Measurements from ENCODE around the gene FAM53A.

FAM53A gene

DNA sequence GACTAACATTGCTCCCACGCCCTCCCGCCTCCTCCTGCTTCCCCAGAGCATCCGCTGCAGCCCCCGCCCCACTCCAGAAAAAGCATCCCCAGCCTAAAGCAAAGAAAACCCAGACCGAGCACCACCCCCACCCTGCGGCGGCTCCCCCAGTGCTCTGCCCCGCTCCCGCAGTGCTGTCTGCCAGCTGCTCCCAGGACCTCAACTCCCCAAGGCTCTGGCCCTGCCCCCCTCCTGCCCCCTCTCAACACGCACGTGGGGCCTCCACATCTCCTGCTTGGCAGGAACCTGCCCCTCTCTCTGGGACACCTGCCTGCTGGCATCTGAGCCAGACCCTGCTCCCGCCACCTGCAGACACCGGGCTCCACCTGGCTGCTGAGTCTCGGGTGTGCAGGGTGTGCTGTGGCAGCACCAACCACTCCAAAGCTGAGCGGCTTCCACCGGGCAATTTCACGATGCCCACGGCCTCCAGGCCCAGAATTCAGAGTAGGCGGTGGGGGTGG, 79.4 kb downstream of the FAM53A start:
- peak in 1 of 2 experiments; percentile 24 for DNase-seq
- TF ChIP-seq GATA1 (IDR thresholded peaks at IDR 0.05; ENCODE audit: low read depth, low read length) (no peak), POLR2A (IDR thresholded peaks at IDR 0.05; ENCODE audit: low read length) (no peak)

- DNase-seq: no peak
- TF ChIP-seq GATA1 (IDR thresholded peaks at IDR 0.05; ENCODE audit: low read depth, low read length) (no peak), POLR2A (IDR thresholded peaks at IDR 0.05; ENCODE audit: low read length) (no peak)
These were observed 79.9 kb downstream of the FAM53A start for GRCh38 chr4:1604181-1604705.

DNA sequence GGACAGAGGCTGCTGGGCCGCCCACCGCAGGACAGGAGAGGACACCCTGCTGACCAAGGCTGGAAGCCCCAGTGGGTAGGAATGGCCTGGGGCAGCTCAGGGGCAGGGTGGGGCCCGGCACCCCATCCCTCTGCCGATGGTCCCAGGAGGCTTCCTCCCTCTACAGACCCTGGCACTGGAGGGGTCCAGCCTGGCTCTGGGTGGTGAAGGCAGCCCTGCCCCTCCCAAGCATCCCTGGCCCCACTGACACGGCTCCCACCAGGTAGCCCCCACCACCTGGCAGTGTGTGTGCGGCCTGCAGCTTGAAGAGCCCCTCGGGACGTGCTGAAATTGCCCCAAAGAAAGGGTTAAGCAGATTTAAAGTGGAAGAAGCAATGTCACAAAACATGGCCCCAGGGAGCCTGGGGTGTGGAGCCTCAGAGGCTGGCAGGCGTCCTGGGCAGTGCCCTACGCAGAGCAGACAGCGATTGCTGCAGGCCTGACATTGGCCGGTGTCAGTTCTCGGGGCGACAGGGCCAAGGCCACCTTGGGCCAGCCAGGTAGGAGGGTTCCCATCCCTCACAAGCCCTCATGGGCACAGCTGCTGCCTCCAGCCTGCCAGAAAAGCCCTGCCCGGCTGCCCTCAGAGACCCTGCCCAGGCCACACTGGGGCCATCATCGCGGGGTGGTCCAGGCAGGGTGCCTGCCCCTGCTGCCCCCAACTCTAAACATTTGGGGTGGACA, 80.5 kb downstream of the FAM53A start:
- TF ChIP-seq GATA1 (IDR thresholded peaks at IDR 0.05; ENCODE audit: low read depth, low read length) (no peak), POLR2A (IDR thresholded peaks at IDR 0.05; ENCODE audit: low read length) (no peak)
- DNase-seq: no peak

- no peak for DNase-seq
- TF ChIP-seq GATA1 (IDR thresholded peaks at IDR 0.05; ENCODE audit: low read depth, low read length) (no peak), POLR2A (IDR thresholded peaks at IDR 0.05; ENCODE audit: low read length) (no peak)
These were observed 81.3 kb downstream of the FAM53A start for GRCh38 chr4:1602655-1603412.

DNA sequence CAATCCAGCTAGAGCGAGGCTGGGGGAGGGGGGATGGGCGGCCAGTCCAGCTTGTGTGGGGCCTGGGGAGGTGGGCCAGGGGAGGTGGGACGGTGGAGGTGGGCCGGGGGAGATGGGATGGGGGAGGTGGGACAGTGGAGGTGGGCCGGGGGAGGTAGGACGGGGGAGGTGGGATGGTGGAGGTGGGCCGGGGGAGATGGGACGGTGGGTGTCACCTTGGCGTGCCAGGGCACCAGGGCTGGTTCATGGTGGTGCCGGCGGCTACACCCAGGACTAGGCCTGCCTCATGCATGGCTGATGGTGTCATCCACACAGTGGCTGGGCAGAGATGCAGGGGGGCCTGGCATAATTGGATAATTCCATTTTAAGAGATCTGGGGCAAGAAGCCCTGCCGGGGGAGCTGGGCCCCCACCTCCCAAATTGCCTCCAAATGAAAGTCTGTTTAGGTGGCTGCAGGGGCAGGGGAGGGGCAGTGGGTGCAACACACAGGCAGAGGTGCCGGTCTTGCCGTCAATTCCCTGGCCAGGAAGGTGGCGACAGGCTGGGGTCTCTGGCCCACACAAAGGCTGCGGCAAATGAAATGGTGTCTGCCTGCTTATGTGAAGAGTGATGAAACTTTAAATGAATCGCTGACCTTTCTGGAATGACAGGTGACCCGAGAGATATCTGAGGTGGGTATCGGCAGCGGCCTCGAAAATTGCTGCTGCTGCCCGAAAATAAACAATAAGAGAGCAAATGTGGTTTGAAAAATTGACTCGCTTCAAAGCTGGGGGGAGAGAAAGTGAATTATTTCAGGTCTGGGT, 82.1 kb downstream of the FAM53A start:
- TF ChIP-seq GATA1 (IDR thresholded peaks at IDR 0.05; ENCODE audit: low read depth, low read length) (no peak), POLR2A (IDR thresholded peaks at IDR 0.05; ENCODE audit: low read length) (no peak)
- no peak for DNase-seq

DNA sequence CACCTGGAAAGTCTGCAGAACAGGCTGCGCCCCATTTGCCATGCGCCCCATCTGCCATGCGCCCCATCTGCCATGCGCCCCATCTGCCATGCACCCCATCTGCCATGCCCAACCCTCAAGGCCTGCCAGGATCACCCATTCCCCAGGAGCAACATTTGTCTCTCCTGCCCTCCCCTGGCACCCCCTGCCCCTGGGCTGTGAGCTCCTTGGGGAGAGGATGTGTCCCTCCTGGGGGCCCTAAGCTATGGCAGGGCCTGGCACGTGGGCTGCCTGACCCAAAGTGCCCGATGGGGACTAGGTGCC, 82.6 kb downstream of the FAM53A start:
- TF ChIP-seq GATA1 (IDR thresholded peaks at IDR 0.05; ENCODE audit: low read depth, low read length) (no peak), POLR2A (IDR thresholded peaks at IDR 0.05; ENCODE audit: low read length) (no peak)
- DNase-seq: no peak

- TF ChIP-seq GATA1 (IDR thresholded peaks at IDR 0.05; ENCODE audit: low read depth, low read length): no peak
- no peak for TF ChIP-seq POLR2A (IDR thresholded peaks at IDR 0.05; ENCODE audit: low read length)
- no peak for DNase-seq
These were observed 83.1 kb downstream of the FAM53A start for GRCh38 chr4:1600811-1601532.

DNA sequence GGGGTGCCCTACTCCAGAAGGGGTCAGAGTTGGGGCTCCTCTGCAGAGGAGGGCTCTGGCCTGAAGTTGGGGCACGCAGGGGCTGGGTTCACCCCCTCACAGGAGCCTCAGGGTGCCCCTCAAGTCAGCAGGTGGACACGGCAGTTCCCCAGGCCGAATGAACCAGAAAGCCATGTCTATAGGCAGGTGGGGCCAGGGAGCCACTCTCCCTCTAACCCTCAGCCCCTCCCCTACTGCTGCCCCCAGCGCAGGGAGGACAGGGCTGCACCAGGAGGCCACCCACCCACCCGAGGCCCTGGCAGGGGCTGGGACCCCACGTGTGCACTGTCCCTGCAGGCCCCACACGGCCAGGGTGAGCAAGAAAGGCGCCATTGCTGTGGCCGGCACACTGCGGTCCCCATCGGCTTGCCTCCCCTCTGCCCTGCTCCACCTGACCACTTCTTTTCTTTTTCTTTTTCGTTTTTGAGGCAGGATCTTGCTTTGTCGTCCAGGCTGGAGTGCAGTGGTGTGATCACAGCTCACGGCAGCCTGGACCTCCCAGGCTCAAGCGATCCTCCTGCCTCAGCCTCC, 83.8 kb downstream of the FAM53A start:
- TF ChIP-seq GATA1 (IDR thresholded peaks at IDR 0.05; ENCODE audit: low read depth, low read length): no peak
- TF ChIP-seq POLR2A (IDR thresholded peaks at IDR 0.05; ENCODE audit: low read length): no peak
- DNase-seq: no peak

DNA sequence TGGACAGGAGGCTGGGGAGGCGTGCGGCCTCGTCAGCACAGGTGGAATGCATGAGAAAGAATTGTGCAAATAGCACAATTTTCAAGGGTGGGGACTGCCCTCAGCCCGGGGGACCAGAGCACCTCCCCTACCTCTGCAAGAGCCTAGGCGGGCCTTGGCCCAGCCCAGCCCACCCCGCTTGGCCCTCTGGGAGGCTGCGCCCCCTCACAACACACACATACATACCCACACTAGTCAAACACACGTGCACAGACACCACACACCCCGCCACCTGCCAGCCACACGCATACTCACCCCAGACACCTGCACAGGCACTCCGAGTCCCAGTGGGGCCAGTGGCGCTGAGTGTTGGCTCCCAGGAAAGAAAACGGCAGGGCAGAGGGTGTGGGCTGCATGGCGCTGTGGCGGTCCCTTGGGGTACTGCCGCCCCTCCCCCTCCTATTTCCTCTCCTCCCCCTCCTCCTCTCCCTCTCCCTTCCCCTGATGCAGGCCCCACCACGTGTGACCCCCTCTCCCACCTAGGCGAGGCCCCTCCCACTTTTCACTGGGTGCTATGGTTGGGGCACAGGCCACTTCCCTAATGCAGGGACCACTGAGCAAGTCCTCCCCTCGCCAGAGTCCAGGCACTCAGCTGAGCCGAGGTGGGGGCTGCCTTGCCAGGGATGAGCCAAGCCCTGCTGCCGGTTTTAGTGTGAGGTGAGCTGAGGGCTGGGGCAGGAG, 84.5 kb downstream of the FAM53A start:
- TF ChIP-seq POLR2A (IDR thresholded peaks at IDR 0.05; ENCODE audit: low read length) (no peak), GATA1 (IDR thresholded peaks at IDR 0.05; ENCODE audit: low read depth, low read length) (no peak)
- DNase-seq: no peak

- DNase-seq: no peak
- TF ChIP-seq GATA1 (IDR thresholded peaks at IDR 0.05; ENCODE audit: low read depth, low read length) (no peak), POLR2A (IDR thresholded peaks at IDR 0.05; ENCODE audit: low read length) (no peak)
These were observed 85.1 kb downstream of the FAM53A start for GRCh38 chr4:1599026-1599481.

DNA sequence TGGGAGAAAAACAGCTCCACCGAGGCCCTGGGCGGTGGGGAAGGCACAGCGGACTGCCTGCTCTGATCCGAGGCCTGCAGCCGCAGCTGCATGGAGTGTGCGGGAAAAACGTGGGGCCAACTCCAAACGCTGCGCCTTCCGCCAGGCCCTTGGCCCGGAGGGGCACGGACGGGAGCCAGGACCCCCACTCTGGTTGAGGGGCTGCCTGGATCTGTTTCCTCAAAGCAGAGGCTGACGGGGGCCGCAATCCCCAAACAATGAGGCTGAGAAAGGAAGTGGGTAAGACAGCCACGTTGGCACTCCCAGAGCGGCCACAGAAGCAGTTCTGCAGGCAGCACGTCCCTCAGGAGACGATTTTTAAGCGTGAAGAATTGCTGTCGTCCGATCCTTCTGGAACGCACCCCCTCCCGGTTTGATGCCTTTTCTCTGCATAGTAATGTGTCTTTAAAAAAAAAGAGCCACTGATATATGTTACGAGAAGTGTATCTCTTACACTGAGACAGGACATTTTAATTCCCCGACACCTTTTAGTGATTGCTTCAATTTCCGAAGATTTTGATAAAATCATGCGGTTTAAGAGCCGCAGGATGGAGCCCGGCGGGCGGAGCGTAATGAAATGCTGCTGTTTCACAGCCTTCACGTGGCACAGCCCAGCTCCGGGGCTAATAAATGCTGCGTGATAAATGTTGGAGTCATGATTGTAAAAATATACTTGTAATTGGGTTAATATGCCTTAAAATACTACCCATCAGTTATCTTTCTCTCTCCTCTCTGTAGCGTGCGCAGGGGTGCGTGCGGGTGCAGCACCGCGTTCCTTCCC, 85.7 kb downstream of the FAM53A start:
- TF ChIP-seq POLR2A (IDR thresholded peaks at IDR 0.05; ENCODE audit: low read length) (no peak), GATA1 (IDR thresholded peaks at IDR 0.05; ENCODE audit: low read depth, low read length) (no peak)
- no peak for DNase-seq

Measured in erythroblast (primary cell).